Karpas-422 (cell line): Measurements from ENCODE around the gene TPH1. TPM values are rescaled to one million over a fixed set of nuclear protein-coding genes. Genes with fewer than 3 reads are reported as not detected.

ENCODE experiments used
- DNase-seq: peaks from one replicate; pipeline ENCODE4 v3.0.0-alpha.2; 2015
- H2AFZ ChIP-seq: fragments of 200-600 bp; sonication (generic); 2 replicates; pipeline ENCODE4 v1.6.1; 2014; ENCODE audit warnings: antibody characterized with exemption, low read length, mixed read lengths
- H3K27ac ChIP-seq: fragments of 200-600 bp; sonication (generic); 2 replicates; pipeline ENCODE4 v1.5.1; 2014; ENCODE audit warnings: mild to moderate bottlenecking, low read length, moderate library complexity
- H3K27me3 ChIP-seq: fragments of 200-600 bp; sonication (generic); 2 replicates; pipeline ENCODE4 v1.6.1; 2014; ENCODE audit warnings: low read length, mixed read lengths
- H3K36me3 ChIP-seq: fragments of 200-600 bp; sonication (generic); 2 replicates; pipeline ENCODE4 v1.6.1; 2014; ENCODE audit warnings: low read length, mixed read lengths; ENCODE audit not compliant: insufficient read depth
- H3K4me1 ChIP-seq: fragments of 200-600 bp; sonication (generic); 2 replicates; pipeline ENCODE4 v1.6.1; 2014; ENCODE audit warnings: mild to moderate bottlenecking, low read length, mixed read lengths
- H3K4me2 ChIP-seq: fragments of 200-600 bp; sonication (generic); 2 replicates; pipeline ENCODE4 v1.6.1; 2014; ENCODE audit warnings: low read length, low read depth, mild to moderate bottlenecking; ENCODE audit not compliant: poor library complexity, severe bottlenecking
- H3K4me3 ChIP-seq: fragments of 200-600 bp; sonication (generic); 2 replicates; pipeline ENCODE4 v1.5.1; 2014; ENCODE audit warnings: mild to moderate bottlenecking, antibody characterized with exemption, low read length, mixed read lengths
- H3K79me2 ChIP-seq: fragments of 200-600 bp; sonication (generic); 2 replicates; pipeline ENCODE4 v1.6.1; 2014; ENCODE audit warnings: mild to moderate bottlenecking, low read length, mixed read lengths
- H3K9ac ChIP-seq: fragments of 200-600 bp; sonication (generic); 2 replicates; pipeline ENCODE4 v1.6.0; 2014; ENCODE audit warnings: low read length
- H3K9me2 ChIP-seq: fragments of 200-600 bp; sonication (generic), shearing (Covaris generic); replicated peaks from 2 replicates; pipeline ENCODE4 v1.6.0; 2014; ENCODE audit warnings: mild to moderate bottlenecking, low read length, moderate library complexity; ENCODE audit not compliant: insufficient read depth
- H3K9me3 ChIP-seq: fragments of 300-700, 200-600 bp; sonication (generic); 2 replicates; pipeline ENCODE4 v1.6.1; 2014; ENCODE audit warnings: low read length, mixed read lengths
- H4K20me1 ChIP-seq: fragments of 200-600 bp; sonication (generic); 2 replicates; pipeline ENCODE4 v1.6.1; 2014; ENCODE audit warnings: mild to moderate bottlenecking, antibody characterized with exemption, low read length, low read depth; ENCODE audit not compliant: insufficient read depth
- total RNA-seq: library from RNA; depleted of rRNA; stranded (reverse); fragments of >200 nt; shearing (Covaris generic); gene quantifications from 2 replicates; pipeline ENCODE4 v1.2.3, GENCODE V29; 2014; ENCODE audit warnings: low replicate concordance; rRNA removed

Gene TPH1
- total RNA-seq, result 0.56 and 0.65 TPM in 2 replicates

GRCh38 chr11:18046116-18046777 lies at the start of gene TPH1:
TPH1 (minus strand) TSS chr11:18046269; CDS start chr11:18040762, 5,507 bp downstream.
- Histone ChIP-seq H3K27me3 (no peaks in the 10 kb centered on the region), H3K4me2 (no peak within 1 kb of the TSS), H3K79me2 (no peaks in the 10 kb centered on the region), H3K27ac (no peak within 1 kb of the TSS), H3K9ac (no peak within 1 kb of the TSS), H3K4me3 (no peak within 1 kb of the TSS), H3K9me3 (no peaks in the 10 kb centered on the region), H3K36me3 (no peaks in the 10 kb centered on the region), H3K9me2 (no peaks in the 10 kb centered on the region), H2AFZ (no peak within 1 kb of the TSS), H3K4me1 (no peaks in the 10 kb centered on the region), H4K20me1 (no peaks in the 10 kb centered on the region)
- no peak for DNase-seq

- Histone ChIP-seq H3K4me1 (no peaks in the 10 kb centered on the region), H3K4me2 (no peak overlapping the region), H3K9me2 (no peaks in the 10 kb centered on the region), H3K27me3 (no peaks in the 10 kb centered on the region), H3K4me3 (no peak overlapping the region), H3K79me2 (peaks cover 59% of the 10 kb centered on the region), H3K9me3 (no peaks in the 10 kb centered on the region), H3K36me3 (peaks cover 49% of the 10 kb centered on the region), H3K27ac (no peak overlapping the region), H3K9ac (no peak overlapping the region), H2AFZ (no peak overlapping the region), H4K20me1 (no peaks in the 10 kb centered on the region)
- no peak for DNase-seq
Measured at GRCh38 chr11:18093959-18094358, 47.9 kb upstream of the TPH1 start.

- H3K9me3 ChIP-seq, result no peaks in the 10 kb centered on the region
- H3K79me2 ChIP-seq, result peaks cover 44% of the 10 kb centered on the region
- no peaks in the 10 kb centered on the region for H3K27me3 ChIP-seq
- H3K4me1 ChIP-seq, result no peaks in the 10 kb centered on the region
- H3K36me3 ChIP-seq, result peaks cover 66% of the 10 kb centered on the region
- no peak overlapping the region for H3K27ac ChIP-seq
- H4K20me1 ChIP-seq, result no peaks in the 10 kb centered on the region
- no peak overlapping the region for H3K4me2 ChIP-seq
- H2AFZ ChIP-seq, result no peak overlapping the region
- H3K4me3 ChIP-seq, result no peak overlapping the region
- H3K9me2 ChIP-seq, result no peaks in the 10 kb centered on the region
- H3K9ac ChIP-seq, result no peak overlapping the region
- DNase-seq, result no peak
Measured at GRCh38 chr11:18091731-18092130, 45.7 kb upstream of the TPH1 start.

GRCh38 chr11:18088966-18089365 lies 42.9 kb upstream of the TPH1 start:
- no peak overlapping the region for H2AFZ ChIP-seq
- peaks cover 35% of the 10 kb centered on the region for H3K79me2 ChIP-seq
- peaks cover 63% of the 10 kb centered on the region for H3K36me3 ChIP-seq
- H3K9me2 ChIP-seq, result no peaks in the 10 kb centered on the region
- H3K27ac ChIP-seq, result no peak overlapping the region
- H3K27me3 ChIP-seq, result no peaks in the 10 kb centered on the region
- H3K9ac ChIP-seq, result no peak overlapping the region
- no peak for DNase-seq
- H3K4me3 ChIP-seq, result no peak overlapping the region
- no peak overlapping the region for H3K4me2 ChIP-seq
- no peaks in the 10 kb centered on the region for H4K20me1 ChIP-seq
- no peaks in the 10 kb centered on the region for H3K9me3 ChIP-seq
- no peaks in the 10 kb centered on the region for H3K4me1 ChIP-seq

- no peak overlapping the region for H2AFZ ChIP-seq
- no peak overlapping the region for H3K4me2 ChIP-seq
- H3K9me3 ChIP-seq, result no peaks in the 10 kb centered on the region
- no peaks in the 10 kb centered on the region for H3K4me1 ChIP-seq
- no peak overlapping the region for H3K4me3 ChIP-seq
- H3K27ac ChIP-seq, result no peak overlapping the region
- H3K27me3 ChIP-seq, result no peaks in the 10 kb centered on the region
- H4K20me1 ChIP-seq, result no peaks in the 10 kb centered on the region
- H3K36me3 ChIP-seq, result peaks cover 61% of the 10 kb centered on the region
- H3K9me2 ChIP-seq, result no peaks in the 10 kb centered on the region
- peaks cover 29% of the 10 kb centered on the region for H3K79me2 ChIP-seq
- H3K9ac ChIP-seq, result no peak overlapping the region
- DNase-seq, result no peak
Measured at GRCh38 chr11:18088366-18088765, 42.3 kb upstream of the TPH1 start.

GRCh38 chr11:18081551-18081950 lies 35.5 kb upstream of the TPH1 start:
- H3K4me3 ChIP-seq, result no peak overlapping the region
- no peak overlapping the region for H3K27ac ChIP-seq
- DNase-seq, result no peak
- H3K4me2 ChIP-seq, result no peak overlapping the region
- peaks cover 54% of the 10 kb centered on the region; the same call in 1 of the 2 replicates for H3K36me3 ChIP-seq
- H3K9ac ChIP-seq, result no peak overlapping the region
- H3K9me3 ChIP-seq, result no peaks in the 10 kb centered on the region
- H2AFZ ChIP-seq, result no peak overlapping the region
- no peaks in the 10 kb centered on the region for H4K20me1 ChIP-seq
- H3K4me1 ChIP-seq, result no peaks in the 10 kb centered on the region
- no peaks in the 10 kb centered on the region for H3K9me2 ChIP-seq
- no peaks in the 10 kb centered on the region for H3K27me3 ChIP-seq
- H3K79me2 ChIP-seq, result 0 out of 2 replicates have a peak, but pooled peaks cover 10% of the 10 kb centered on the region

GRCh38 chr11:18080451-18080850 lies 34.4 kb upstream of the TPH1 start:
- Histone ChIP-seq H3K4me3 (no peak overlapping the region), H3K9me2 (no peaks in the 10 kb centered on the region), H3K27me3 (no peaks in the 10 kb centered on the region), H3K9ac (no peak overlapping the region), H3K36me3 (peaks cover 51% of the 10 kb centered on the region; the same call in 1 of the 2 replicates), H3K9me3 (no peaks in the 10 kb centered on the region), H4K20me1 (no peaks in the 10 kb centered on the region), H3K4me2 (no peak overlapping the region), H3K4me1 (peaks cover 8% of the 10 kb centered on the region), H3K79me2 (0 out of 2 replicates have a peak, but pooled peaks cover 7% of the 10 kb centered on the region), H3K27ac (no peak overlapping the region), H2AFZ (no peak overlapping the region)
- DNase-seq, result no peak

GRCh38 chr11:18078909-18079308 lies 32.8 kb upstream of the TPH1 start:
- no peaks in the 10 kb centered on the region for H3K9me3 ChIP-seq
- H3K79me2 ChIP-seq, result no peaks in the 10 kb centered on the region
- no peak overlapping the region for H2AFZ ChIP-seq
- DNase-seq, result no peak
- H3K27me3 ChIP-seq, result no peaks in the 10 kb centered on the region
- no peak overlapping the region for H3K4me3 ChIP-seq
- no peak overlapping the region for H3K9ac ChIP-seq
- no peak overlapping the region for H3K4me2 ChIP-seq
- H3K9me2 ChIP-seq, result no peaks in the 10 kb centered on the region
- no peak overlapping the region for H3K27ac ChIP-seq
- H3K36me3 ChIP-seq, result peaks cover 43% of the 10 kb centered on the region; the same call in 1 of the 2 replicates
- H3K4me1 ChIP-seq, result peaks cover 10% of the 10 kb centered on the region
- H4K20me1 ChIP-seq, result no peaks in the 10 kb centered on the region
